ENCODE results near the gene ANKRD26. TPM values are rescaled to one million over a fixed set of nuclear protein-coding genes. Genes with fewer than 3 reads are reported as not detected.

The ANKRD26 gene
- 10 to 100 TPM in 2 of 4 donors, 1 to 10 TPM in 2; 3.6 to 14.7 (median 8.4) TPM for total RNA-seq

DNA sequence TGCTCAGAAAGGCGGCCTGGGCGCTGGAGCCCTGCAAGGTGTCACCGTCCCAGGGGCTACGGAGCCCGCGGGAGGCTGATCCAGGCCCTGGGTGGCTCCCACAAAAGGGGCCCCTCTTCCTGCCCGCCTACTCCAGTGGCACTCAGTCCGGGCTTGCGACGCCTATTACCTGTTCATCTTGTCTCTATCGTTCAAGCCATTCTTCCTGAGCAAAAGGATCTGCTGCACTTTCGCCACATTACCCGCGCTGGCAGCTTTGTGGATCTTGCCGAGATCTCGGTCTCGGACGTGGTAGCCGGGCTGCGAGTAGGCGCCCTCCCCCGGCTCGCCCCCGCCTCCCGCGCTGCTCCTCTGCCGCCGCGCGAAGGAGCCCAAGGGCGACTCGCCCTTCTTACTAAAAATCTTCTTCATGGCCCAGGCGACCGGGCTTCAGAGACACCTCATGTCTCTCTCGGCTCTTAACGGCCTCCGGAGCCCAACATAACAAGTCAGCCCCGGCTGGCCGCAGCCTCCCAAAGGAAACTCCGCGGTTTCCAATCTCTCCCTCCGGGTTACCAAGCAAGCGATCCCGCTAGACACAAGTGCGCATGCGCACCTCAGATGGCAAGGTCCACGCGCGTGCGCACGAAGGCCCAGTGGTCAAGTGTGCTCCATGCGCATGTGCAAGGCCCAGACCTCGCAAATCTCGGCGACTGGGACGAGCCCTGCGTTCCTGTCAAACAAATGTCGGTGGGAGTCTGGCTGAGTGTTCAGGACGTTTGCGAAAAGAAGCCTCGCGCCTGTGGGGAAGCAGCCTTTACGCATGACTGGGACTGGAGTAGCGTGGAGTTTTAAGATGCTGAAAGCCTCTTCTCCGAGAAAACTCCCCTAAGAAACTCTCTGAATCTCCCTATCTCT lies at the start of gene ANKRD26:
Gene ANKRD26 (minus strand): TSS at position 579 of the 897 bp plus-strand sequence. CDS start 168 bp downstream, at position 411.
- peak; percentile 99 to 100 for ATAC-seq
- Histone ChIP-seq H3K27ac (peak within 1 kb of the TSS; percentile 88 to 93 (median 88)), H3K4me1 (peaks cover 12 to 15% of the 10 kb centered on the region in 2 donors), H3K9me3 (no peaks in the 10 kb centered on the region), H3K4me3 (peak within 1 kb of the TSS; percentile 77 to 88 (median 86)), H3K27me3 (no peaks in the 10 kb centered on the region), H3K36me3 (no peaks in the 10 kb centered on the region)
- intact Hi-C loops (cut with DNase I; ENCODE audit: low total_unique reads): loop anchor here (1.0 kb wide), 2 partner anchors 55 to 239 kb away; partner anchors contain the start of gene MASTL
- in situ Hi-C loops (cut with MboI; ENCODE audit: low sequenced_read_pairs in 4 of 4): no loop called here
- TF ChIP-seq CTCF (IDR thresholded peaks at IDR 0.05 in 4 of 5, conservative IDR thresholded peaks at IDR 0.05 in 1 of 5) (peak in 1 of 5 experiments; percentile 14), POLR2A (IDR thresholded peaks at IDR 0.05) (peak; percentile 57 to 63)
- DNase-seq: peak; percentile 95 to 97

DNA sequence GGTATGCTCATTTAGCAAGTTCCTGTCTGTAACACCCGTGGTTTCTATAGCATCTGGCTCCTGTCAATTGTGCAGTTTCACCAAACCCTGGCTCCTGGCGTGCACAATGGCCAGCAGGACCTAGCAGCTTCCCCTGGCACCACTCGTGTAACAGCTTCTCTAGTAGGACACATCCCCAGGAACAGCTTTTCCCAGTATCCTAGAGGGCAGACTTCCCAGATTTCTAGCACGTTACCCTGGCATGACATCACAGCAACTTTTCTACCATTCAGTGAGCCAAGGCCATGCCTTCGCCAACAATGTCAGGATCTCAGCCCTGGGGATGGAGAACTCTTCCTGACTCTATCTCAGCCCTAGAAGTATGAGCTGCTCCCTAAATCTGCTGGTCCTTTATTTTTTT lies 47.4 kb upstream of the ANKRD26 start:
- H3K27ac ChIP-seq: no peak overlapping the region
- H3K4me1 ChIP-seq: peaks cover 6 to 7% of the 10 kb centered on the region in 2 donors
- in situ Hi-C loops (cut with MboI; ENCODE audit: low sequenced_read_pairs in 4 of 4) (no loop called here), intact Hi-C loops (cut with DNase I; ENCODE audit: low total_unique reads) (no loop called here)
- H3K9me3 ChIP-seq: no peaks in the 10 kb centered on the region
- no peak overlapping the region for H3K4me3 ChIP-seq
- no peak for TF ChIP-seq CTCF (IDR thresholded peaks at IDR 0.05 in 4 of 5, conservative IDR thresholded peaks at IDR 0.05 in 1 of 5)
- no peak for TF ChIP-seq POLR2A (IDR thresholded peaks at IDR 0.05)
- no peaks in the 10 kb centered on the region for H3K27me3 ChIP-seq
- ATAC-seq (no peak), DNase-seq (no peak)
- peaks cover 0 to 58% of the 10 kb centered on the region in 2 donors for H3K36me3 ChIP-seq

- ATAC-seq: no peak
- peaks cover 0 to 66% of the 10 kb centered on the region in 2 donors for H3K36me3 ChIP-seq
- in situ Hi-C loops (cut with MboI; ENCODE audit: low sequenced_read_pairs in 4 of 4) (no loop called here), intact Hi-C loops (cut with DNase I; ENCODE audit: low total_unique reads) (no loop called here)
- no peak for TF ChIP-seq CTCF (IDR thresholded peaks at IDR 0.05 in 4 of 5, conservative IDR thresholded peaks at IDR 0.05 in 1 of 5)
- TF ChIP-seq POLR2A (IDR thresholded peaks at IDR 0.05): no peak
- no peak overlapping the region for H3K4me3 ChIP-seq
- no peak overlapping the region for H3K27ac ChIP-seq
- no peaks in the 10 kb centered on the region for H3K9me3 ChIP-seq
- no peaks in the 10 kb centered on the region for H3K4me1 ChIP-seq
- no peaks in the 10 kb centered on the region for H3K27me3 ChIP-seq
- no peak for DNase-seq
These were observed 45.6 kb upstream of the ANKRD26 start for GRCh38 chr10:27145937-27146336.

DNA sequence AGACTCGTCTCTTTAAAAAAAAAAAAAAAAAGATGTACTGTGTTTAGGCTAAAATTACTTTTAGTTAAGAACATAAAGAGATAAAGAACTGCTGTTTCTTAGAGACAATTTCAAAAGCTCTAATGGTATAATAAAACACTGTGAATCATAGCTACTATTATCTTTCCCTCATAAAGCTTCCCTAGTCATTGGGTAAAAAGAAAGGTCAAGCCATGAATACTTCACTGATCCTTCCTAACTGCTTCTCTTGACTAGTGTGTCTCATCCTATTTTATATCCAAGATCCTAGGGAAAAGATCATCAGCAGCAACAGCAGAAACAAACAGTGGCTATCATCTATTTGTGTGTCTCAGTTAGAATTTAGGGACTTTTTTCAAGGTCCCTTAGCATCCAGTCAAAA lies 43.4 kb upstream of the ANKRD26 start:
- H3K27me3 ChIP-seq: no peaks in the 10 kb centered on the region
- no peak overlapping the region for H3K27ac ChIP-seq
- intact Hi-C loops (cut with DNase I; ENCODE audit: low total_unique reads) (loop anchor here (2.0 kb wide), 1 partner anchor 17 kb away; no protein-coding TSS in a partner anchor), in situ Hi-C loops (cut with MboI; ENCODE audit: low sequenced_read_pairs in 4 of 4) (no loop called here)
- H3K4me1 ChIP-seq: no peaks in the 10 kb centered on the region
- TF ChIP-seq POLR2A (IDR thresholded peaks at IDR 0.05): no peak
- TF ChIP-seq CTCF (IDR thresholded peaks at IDR 0.05 in 4 of 5, conservative IDR thresholded peaks at IDR 0.05 in 1 of 5): no peak
- DNase-seq (no peak), ATAC-seq (no peak)
- H3K4me3 ChIP-seq: no peak overlapping the region
- peaks cover 0 to 66% of the 10 kb centered on the region in 2 donors for H3K36me3 ChIP-seq
- no peaks in the 10 kb centered on the region for H3K9me3 ChIP-seq
